ENCODE results near the gene XPNPEP1. TPM values are rescaled to one million over a fixed set of nuclear protein-coding genes. Genes with fewer than 3 reads are reported as not detected.

XPNPEP1 gene
- total RNA-seq, 4 donors from 2014 or later: 64.9 to 97.7 (median 81.9) TPM

DNA sequence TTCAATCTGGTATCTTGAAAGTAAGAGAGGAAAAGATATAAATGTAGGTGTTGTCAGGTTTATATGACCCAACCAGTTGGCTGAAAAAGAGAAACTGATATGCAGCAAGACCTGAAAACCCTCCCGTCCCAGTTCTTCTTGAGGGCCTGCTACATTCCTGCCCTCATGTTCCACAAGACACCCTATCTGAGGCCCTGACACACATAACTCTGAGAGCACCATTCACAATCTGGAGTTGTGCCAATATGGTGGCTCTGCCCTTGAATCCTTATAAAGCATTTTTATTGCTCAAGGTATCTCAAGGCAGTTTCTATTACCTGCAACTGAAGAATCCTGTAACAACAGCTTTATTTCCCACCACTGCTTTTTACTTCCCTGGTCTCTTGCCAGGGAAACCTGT lies 17.0 kb downstream of the XPNPEP1 start:
- TF ChIP-seq, protein P1, sequence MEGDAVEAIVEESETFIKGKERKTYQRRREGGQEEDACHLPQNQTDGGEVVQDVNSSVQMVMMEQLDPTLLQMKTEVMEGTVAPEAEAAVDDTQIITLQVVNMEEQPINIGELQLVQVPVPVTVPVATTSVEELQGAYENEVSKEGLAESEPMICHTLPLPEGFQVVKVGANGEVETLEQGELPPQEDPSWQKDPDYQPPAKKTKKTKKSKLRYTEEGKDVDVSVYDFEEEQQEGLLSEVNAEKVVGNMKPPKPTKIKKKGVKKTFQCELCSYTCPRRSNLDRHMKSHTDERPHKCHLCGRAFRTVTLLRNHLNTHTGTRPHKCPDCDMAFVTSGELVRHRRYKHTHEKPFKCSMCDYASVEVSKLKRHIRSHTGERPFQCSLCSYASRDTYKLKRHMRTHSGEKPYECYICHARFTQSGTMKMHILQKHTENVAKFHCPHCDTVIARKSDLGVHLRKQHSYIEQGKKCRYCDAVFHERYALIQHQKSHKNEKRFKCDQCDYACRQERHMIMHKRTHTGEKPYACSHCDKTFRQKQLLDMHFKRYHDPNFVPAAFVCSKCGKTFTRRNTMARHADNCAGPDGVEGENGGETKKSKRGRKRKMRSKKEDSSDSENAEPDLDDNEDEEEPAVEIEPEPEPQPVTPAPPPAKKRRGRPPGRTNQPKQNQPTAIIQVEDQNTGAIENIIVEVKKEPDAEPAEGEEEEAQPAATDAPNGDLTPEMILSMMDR (IDR thresholded peaks at IDR 0.05; ENCODE audit: low read depth): no peak

DNA sequence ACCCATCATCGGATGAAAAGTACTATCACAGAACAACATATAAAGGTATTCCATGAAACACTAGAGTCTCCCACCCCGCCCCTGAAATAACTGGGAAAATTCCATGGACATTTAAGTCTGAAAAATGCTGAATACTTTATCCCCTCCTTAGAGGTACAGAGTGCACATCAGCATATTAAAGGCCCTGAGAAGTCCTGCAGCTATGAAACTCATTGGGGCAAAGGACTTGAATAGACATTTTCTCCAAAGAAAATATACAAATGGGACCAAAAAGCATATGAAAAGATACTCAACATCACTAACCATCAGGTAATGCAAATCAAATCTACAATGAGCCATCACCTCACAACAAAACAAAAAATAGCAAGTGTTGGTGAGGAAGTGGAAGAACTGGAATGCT lies 18.9 kb downstream of the XPNPEP1 start:
- TF ChIP-seq, protein P1 (IDR thresholded peaks at IDR 0.05; ENCODE audit: low read depth): no peak

DNA sequence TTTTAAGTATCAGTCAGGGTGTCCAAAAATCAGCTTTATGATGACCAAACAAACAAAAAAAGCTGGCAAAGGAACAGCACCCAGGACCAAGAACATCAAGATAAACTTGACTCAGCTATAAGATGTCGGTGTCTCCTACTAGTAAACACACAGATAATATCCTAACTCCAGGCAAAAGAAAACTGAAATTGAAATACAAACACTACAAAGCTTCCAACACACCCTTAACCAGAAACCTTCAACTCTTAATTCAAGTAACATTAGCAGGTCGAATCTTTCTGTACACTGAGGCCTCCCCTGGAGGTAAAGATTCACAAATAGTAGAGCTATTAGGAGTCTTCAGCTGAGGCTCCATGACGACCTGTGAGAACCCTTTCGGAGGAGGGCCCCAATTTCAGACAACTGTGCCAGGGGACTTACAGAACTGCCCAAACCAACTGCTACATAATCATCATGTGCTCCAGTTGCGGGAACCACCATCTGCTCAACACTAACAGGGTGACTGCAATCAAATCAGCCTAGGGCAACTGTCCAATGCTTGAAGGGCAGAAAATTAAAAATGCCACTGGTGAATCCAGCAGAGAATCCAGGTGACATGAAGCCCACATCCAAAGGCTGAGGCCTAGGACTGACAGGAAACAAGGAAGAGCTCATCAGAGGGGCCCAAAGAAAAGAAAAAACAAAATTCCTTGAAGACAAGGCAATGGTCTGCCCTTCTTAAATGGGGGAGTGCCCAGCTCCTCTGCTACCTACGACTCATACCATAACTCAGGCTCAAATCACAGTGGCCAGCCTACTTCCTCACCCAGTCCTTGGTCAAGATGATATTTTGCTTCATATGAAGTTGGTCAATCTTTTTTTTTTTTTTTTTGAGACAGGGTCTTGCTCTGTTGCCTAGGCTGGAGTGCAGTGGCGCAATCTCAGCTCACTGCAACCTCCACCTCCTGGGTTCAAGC lies 20.0 kb downstream of the XPNPEP1 start:
- TF ChIP-seq, protein P1 (IDR thresholded peaks at IDR 0.05; ENCODE audit: low read depth): no peak

DNA sequence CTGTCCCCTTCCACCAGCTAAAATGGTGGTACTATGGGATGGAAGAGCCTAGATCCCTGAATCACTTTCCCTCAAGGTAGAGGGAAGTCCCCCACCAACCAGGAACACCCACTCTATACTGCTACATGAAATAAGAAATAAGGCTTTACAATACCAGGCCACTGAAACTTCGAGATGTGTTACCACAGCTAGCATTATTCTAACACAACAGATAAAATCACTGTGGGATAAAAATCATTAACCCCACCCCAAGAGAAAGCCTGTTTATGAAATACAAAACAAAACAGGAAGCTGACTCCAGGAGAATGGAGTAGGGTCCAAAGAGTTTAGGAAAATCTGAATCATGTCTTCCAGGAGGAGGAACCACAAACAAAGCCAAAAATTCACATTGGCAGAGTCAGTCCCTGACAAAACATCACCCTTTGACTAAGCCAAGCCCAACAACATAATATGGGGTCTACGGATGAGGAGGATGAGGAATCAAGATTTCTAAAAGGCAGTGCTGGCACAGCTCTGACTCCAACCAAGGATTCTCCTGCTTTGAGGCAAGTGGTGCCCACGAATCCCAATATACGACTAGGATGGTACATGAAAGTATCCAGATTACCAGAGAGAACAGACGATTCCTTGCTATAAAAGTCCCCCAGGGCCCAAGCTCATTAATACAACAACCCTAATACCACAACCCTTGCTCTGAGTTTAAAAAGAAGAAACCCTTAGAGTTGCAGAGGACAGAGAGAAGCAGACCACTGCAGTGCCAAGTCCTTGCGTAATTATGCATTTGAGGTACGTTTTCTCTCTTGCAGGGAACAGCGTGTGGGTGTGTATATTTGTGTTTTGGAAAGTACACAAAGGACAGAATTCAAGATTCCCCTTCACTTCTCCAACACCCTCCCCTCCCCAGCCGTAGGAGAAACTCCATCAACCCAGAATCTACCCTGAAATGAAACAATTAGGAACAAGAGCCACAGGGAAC lies 23.7 kb downstream of the XPNPEP1 start:
- TF ChIP-seq, protein P1 (IDR thresholded peaks at IDR 0.05; ENCODE audit: low read depth): no peak

DNA sequence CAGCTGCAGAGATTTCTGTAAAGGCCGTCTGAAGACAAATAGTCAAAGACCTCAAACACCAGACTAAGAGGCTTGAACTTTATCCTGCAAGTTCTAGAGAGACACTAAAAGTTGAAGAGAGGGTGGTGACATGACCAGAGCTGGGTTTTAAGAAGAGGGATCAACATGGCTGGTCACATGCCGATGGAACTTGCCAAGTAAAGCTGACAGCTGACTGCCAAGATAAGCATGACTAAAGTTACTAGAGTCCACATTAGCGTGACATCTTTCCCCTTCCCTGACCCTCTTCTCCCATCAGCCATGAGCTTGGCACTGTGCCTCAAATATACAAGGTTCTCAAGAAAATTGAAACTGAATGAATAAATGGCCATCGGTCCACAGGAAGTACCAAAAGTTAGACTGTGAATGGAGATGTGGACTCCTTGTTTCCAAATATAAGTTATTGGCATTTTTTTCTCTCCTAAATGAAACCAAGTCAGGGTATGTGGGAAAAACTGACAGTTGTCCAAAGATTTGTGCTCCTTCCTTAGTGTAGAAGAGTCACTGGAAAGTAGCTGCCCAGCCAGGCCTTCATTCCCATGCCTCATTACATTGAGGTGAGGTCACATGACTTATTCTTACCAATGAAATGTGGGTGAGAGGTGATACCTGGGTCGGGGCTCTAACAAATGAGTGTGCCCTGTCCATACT lies 24.5 kb downstream of the XPNPEP1 start:
- TF ChIP-seq, protein P1 (IDR thresholded peaks at IDR 0.05; ENCODE audit: low read depth): no peak

DNA sequence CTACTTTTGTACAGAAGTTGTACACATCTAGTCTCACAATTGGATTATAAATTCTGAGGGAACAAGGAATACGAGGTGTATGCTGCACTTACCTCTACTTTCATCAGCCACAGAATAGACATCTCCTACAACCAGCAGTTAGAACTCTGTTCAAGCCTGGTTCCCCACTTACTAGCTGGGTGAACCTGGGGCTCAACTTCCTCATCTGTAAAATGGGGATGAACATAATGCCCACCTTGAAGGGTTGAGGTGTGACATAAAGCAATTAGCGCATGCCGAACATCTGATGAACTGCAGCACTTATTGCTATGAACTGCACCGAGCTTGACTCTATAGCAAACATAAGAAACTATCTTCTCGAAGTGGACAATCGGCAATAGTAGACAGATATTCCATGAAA lies 25.3 kb downstream of the XPNPEP1 start:
- TF ChIP-seq, protein P1 (IDR thresholded peaks at IDR 0.05; ENCODE audit: low read depth): no peak
